Right atrium auricular region (tissue), 2 donors: ENCODE data around the gene MASP2. TPM values are rescaled to one million over a fixed set of nuclear protein-coding genes. Genes with fewer than 3 reads are reported as not detected.
"Not testable (repeated sequence)": the region's sequence is repeated elsewhere in the genome, so short reads cannot be mapped to it uniquely, and the experiment has no call there.

ENCODE experiments used
- DNase-seq: peaks from one replicate; pipeline ENCODE4 v3.0.0-alpha.2; 2019; ENCODE audit warnings: low spot score
- H3K27ac ChIP-seq, 2 donors: fragments of 200-600 bp; sonication (generic); 1 replicate in 1 of 2; 2 replicates in 1 of 2; pipeline ENCODE4 v1.5.1; 2016 to 2019
- H3K27me3 ChIP-seq, 2 donors: fragments of 200-600 bp; sonication (generic); one replicate each; pipeline versions ENCODE4 v1.5.1 to v1.6.0; 2017 to 2019
- H3K36me3 ChIP-seq: fragments of 200-600 bp; sonication (generic); one replicate; pipeline ENCODE4 v1.5.1; 2016
- H3K4me1 ChIP-seq, 2 donors: fragments of 200-600 bp; sonication (generic); one replicate each; pipeline versions ENCODE4 v1.5.1 to v1.6.0; 2017 to 2019
- H3K4me3 ChIP-seq, 2 donors: fragments of 200-600 bp; sonication (generic); 1 replicate in 1 of 2; 2 replicates in 1 of 2; pipeline ENCODE4 v1.5.1; 2017 to 2019; ENCODE audit warnings: mild to moderate bottlenecking in 1 of 2, moderate library complexity in 1 of 2
- H3K9me3 ChIP-seq, 2 donors: fragments of 200-600 bp; sonication (generic); one replicate each; pipeline ENCODE4 v1.5.1; 2019
- CTCF ChIP-seq, 2 donors: fragments of 200-600 bp; sonication (generic); IDR thresholded peaks; one replicate each; pipeline ENCODE4 v1.5.1; 2019; ENCODE audit warnings: antibody characterized with exemption in 2 of 2
- total RNA-seq, 2 donors: library from RNA; depleted of rRNA; stranded (reverse); fragments of >200 nt; gene quantifications; one replicate each; pipeline ENCODE4 v1.1.0, GENCODE V29; 2016

MASP2 gene
- total RNA-seq, 2 donors from 2014 or later, result not detected

GRCh38 chr1:11042995-11043874 is 3.8 kb downstream of the MASP2 start:
- no peaks in the 10 kb centered on the region for H3K9me3 ChIP-seq
- no peak for TF ChIP-seq CTCF (IDR thresholded peaks at IDR 0.05)
- H3K36me3 ChIP-seq, result no peaks in the 10 kb centered on the region
- H3K27ac ChIP-seq, result no peak overlapping the region
- H3K4me1 ChIP-seq, result peaks cover 0 to 2% of the 10 kb centered on the region in 2 donors
- no peaks in the 10 kb centered on the region for H3K27me3 ChIP-seq
- no peak for DNase-seq
- H3K4me3 ChIP-seq, result no peak overlapping the region

- no peak overlapping the region for H3K4me3 ChIP-seq
- H3K4me1 ChIP-seq, result peaks cover 0 to 9% of the 10 kb centered on the region in 2 donors
- H3K9me3 ChIP-seq, result no peaks in the 10 kb centered on the region
- H3K27ac ChIP-seq, result no peak overlapping the region
- H3K27me3 ChIP-seq, result no peaks in the 10 kb centered on the region
- no peak for DNase-seq
- no peaks in the 10 kb centered on the region for H3K36me3 ChIP-seq
- TF ChIP-seq CTCF (IDR thresholded peaks at IDR 0.05), result no peak
Observed at GRCh38 chr1:11042065-11042464, 5.0 kb downstream of the MASP2 start.

- Histone ChIP-seq H3K27me3 (no peaks in the 10 kb centered on the region), H3K4me3 (no peak overlapping the region)
- no peak for DNase-seq
Observed at GRCh38 chr1:11041048-11041447, 6.0 kb downstream of the MASP2 start.

GRCh38 chr1:11040105-11040429 is 7.0 kb downstream of the MASP2 start:
- not testable (repeated sequence) for H3K27ac ChIP-seq, H3K4me3 ChIP-seq, H3K4me1 ChIP-seq, H3K27me3 ChIP-seq, DNase-seq, H3K9me3 ChIP-seq, H3K36me3 ChIP-seq

More at GRCh38 chr1:11041048-11041447, 6.0 kb downstream of the MASP2 start:
- Histone ChIP-seq H3K9me3 (no peaks in the 10 kb centered on the region), H3K27ac (no peak overlapping the region), H3K4me1 (peaks cover 0 to 9% of the 10 kb centered on the region in 2 donors), H3K36me3 (no peaks in the 10 kb centered on the region)
- TF ChIP-seq CTCF (IDR thresholded peaks at IDR 0.05), result no peak

GRCh38 chr1:11039351-11040104 is 7.5 kb downstream of the MASP2 start:
- TF ChIP-seq CTCF (IDR thresholded peaks at IDR 0.05), result no peak
- no peak overlapping the region for H3K27ac ChIP-seq
- no peak overlapping the region for H3K4me3 ChIP-seq
- no peaks in the 10 kb centered on the region for H3K36me3 ChIP-seq
- peaks cover 0 to 9% of the 10 kb centered on the region in 2 donors for H3K4me1 ChIP-seq
- no peaks in the 10 kb centered on the region for H3K9me3 ChIP-seq
- DNase-seq, result no peak
- no peaks in the 10 kb centered on the region for H3K27me3 ChIP-seq

- Histone ChIP-seq H3K4me3 (no peak overlapping the region), H3K9me3 (no peaks in the 10 kb centered on the region), H3K27ac (no peak overlapping the region), H3K4me1 (peaks cover 0 to 9% of the 10 kb centered on the region in 2 donors), H3K36me3 (no peaks in the 10 kb centered on the region), H3K27me3 (no peaks in the 10 kb centered on the region)
- DNase-seq, result peak; percentile 90
- TF ChIP-seq CTCF (IDR thresholded peaks at IDR 0.05), result peak; percentile 89 to 97
Observed at GRCh38 chr1:11037740-11038182, 9.3 kb downstream of the MASP2 start.

GRCh38 chr1:11037019-11037739 is 9.9 kb downstream of the MASP2 start:
- H3K4me3 ChIP-seq, H3K27me3 ChIP-seq, H3K9me3 ChIP-seq, H3K36me3 ChIP-seq, DNase-seq, H3K27ac ChIP-seq, H3K4me1 ChIP-seq: not testable (repeated sequence)
